GM23338 (cell line): ENCODE data around the gene SH3TC1. TPM values are rescaled to one million over a fixed set of nuclear protein-coding genes. Genes with fewer than 3 reads are reported as not detected.

Experiments
- ATAC-seq: fragments of 200-7000 bp; cut with Tn5 transposase; 3 replicates; pipeline ENCODE4 v1.9.1; 2020
- DNase-seq: peaks from one replicate; pipeline ENCODE4 v3.0.0-alpha.2; 2015; ENCODE audit warnings: low spot score
- H2AFZ ChIP-seq: fragments of 200-600 bp; sonication (generic); 2 replicates; pipeline ENCODE4 v1.8.0; 2016; ENCODE audit warnings: antibody characterized with exemption, mild to moderate bottlenecking, moderate library complexity
- H3F3A ChIP-seq: fragments of 200-600 bp; sonication (generic); replicated peaks from 2 replicates; pipeline ENCODE4 v1.8.0; 2017; ENCODE audit warnings: antibody characterized with exemption, mixed run types, low read depth
- H3K27ac ChIP-seq: fragments of 200-600 bp; sonication (generic); 2 replicates; pipeline ENCODE4 v1.6.1; 2016; ENCODE audit warnings: low read depth
- H3K27me3 ChIP-seq: fragments of 200-600 bp; sonication (generic); 2 replicates; pipeline ENCODE4 v1.8.0; 2016; ENCODE audit warnings: mild to moderate bottlenecking, mixed run types, moderate library complexity; ENCODE audit not compliant: insufficient read depth
- H3K36me3 ChIP-seq: fragments of 200-600 bp; sonication (generic); 2 replicates; pipeline ENCODE4 v1.8.0; 2016; ENCODE audit warnings: mild to moderate bottlenecking; ENCODE audit not compliant: insufficient read depth
- H3K4me1 ChIP-seq: fragments of 200-600 bp; sonication (generic); 2 replicates; pipeline ENCODE4 v1.8.0; 2016; ENCODE audit warnings: mild to moderate bottlenecking, moderate library complexity; ENCODE audit not compliant: insufficient read depth
- H3K4me2 ChIP-seq: fragments of 200-600 bp; sonication (generic); 2 replicates; pipeline ENCODE4 v1.7.1; 2017; ENCODE audit warnings: mixed run types
- H3K4me3 ChIP-seq: fragments of 200-600 bp; sonication (generic); 2 replicates; pipeline ENCODE4 v1.6.1; 2016; ENCODE audit warnings: mixed run types
- H3K79me2 ChIP-seq: fragments of 200-600 bp; sonication (generic); replicated peaks from 2 replicates; pipeline ENCODE4 v1.8.0; 2017; ENCODE audit warnings: mild to moderate bottlenecking; ENCODE audit not compliant: insufficient read depth
- H3K9me2 ChIP-seq: fragments of 200-600 bp; sonication (generic); 2 replicates; pipeline ENCODE4 v1.8.0; 2017; ENCODE audit not compliant: insufficient read depth
- H4K20me1 ChIP-seq: fragments of 200-600 bp; sonication (generic); replicated peaks from 2 replicates; pipeline ENCODE4 v1.8.0; 2017; ENCODE audit warnings: mild to moderate bottlenecking; ENCODE audit not compliant: insufficient read depth
- H3K27ac Mint-ChIP-seq: 2 replicates; pipeline ENCODE4 v1.8.0; 2020; ENCODE audit warnings: inconsistent platforms, mild to moderate bottlenecking, moderate library complexity, mixed read lengths
- H3K27me3 Mint-ChIP-seq: 3 replicates; pipeline ENCODE4 v1.8.0; 2022; ENCODE audit warnings: low read depth, mild to moderate bottlenecking, moderate library complexity, mixed read lengths, inconsistent platforms; ENCODE audit not compliant: insufficient read depth, poor library complexity
- H3K36me3 Mint-ChIP-seq: 3 replicates; pipeline ENCODE4 v1.8.0; 2021; ENCODE audit warnings: low read depth, mild to moderate bottlenecking, inconsistent platforms, moderate library complexity, mixed read lengths
- H3K4me1 Mint-ChIP-seq: 3 replicates; pipeline ENCODE4 v1.8.0; 2020; ENCODE audit warnings: mild to moderate bottlenecking, inconsistent platforms, mixed read lengths
- H3K4me3 Mint-ChIP-seq: 3 replicates; pipeline ENCODE4 v1.8.0; 2021; ENCODE audit warnings: moderate library complexity, mild to moderate bottlenecking, inconsistent platforms, mixed read lengths
- H3K9me3 Mint-ChIP-seq: 3 replicates; pipeline ENCODE4 v1.8.0; 2020; ENCODE audit warnings: moderate library complexity, mild to moderate bottlenecking, inconsistent platforms, mixed read lengths
- CREB1 ChIP-seq: fragments of 250-450 bp; sonication (Bioruptor Pico); IDR thresholded peaks from 2 replicates; pipeline ENCODE4 v1.5.0; 2020; ENCODE audit warnings: low read depth, mild to moderate bottlenecking, moderate library complexity
- CTCF ChIP-seq, 2 experiments: fragments of 200-600 bp in 1 of 2; sonication (generic) in 1 of 2; conservative IDR thresholded peaks; 2 replicates each; pipeline versions ENCODE4 v1.5.1 to v1.6.1; 2016 to 2017; ENCODE audit warnings: antibody characterized with exemption in 2 of 2, low read depth in 2 of 2, mild to moderate bottlenecking in 2 of 2, moderate library complexity in 1 of 2
- ETS1 ChIP-seq: IDR thresholded peaks from 2 replicates; pipeline ENCODE4 v1.6.1; 2016; ENCODE audit warnings: antibody characterized with exemption
- EZH2 ChIP-seq: fragments of 200-600 bp; sonication (generic); IDR thresholded peaks from one replicate; pipeline ENCODE4 v1.8.0; 2017; ENCODE audit warnings: antibody characterized with exemption, mild to moderate bottlenecking, low read depth; ENCODE audit not compliant: unreplicated experiment
- EZH2phosphoT487 ChIP-seq: fragments of 200-600 bp; sonication (generic); IDR thresholded peaks from one replicate; pipeline ENCODE4 v1.8.1; 2018; ENCODE audit warnings: antibody characterized with exemption; ENCODE audit not compliant: unreplicated experiment
- JUNB ChIP-seq: IDR thresholded peaks from one replicate; pipeline ENCODE4 v1.6.1; 2016; ENCODE audit warnings: antibody characterized with exemption; ENCODE audit not compliant: unreplicated experiment
- NANOG ChIP-seq: IDR thresholded peaks from 2 replicates; pipeline ENCODE4 v1.6.1; 2016; ENCODE audit warnings: antibody characterized with exemption, borderline replicate concordance
- POLR2AphosphoS5 ChIP-seq: IDR thresholded peaks from 2 replicates; pipeline ENCODE4 v1.6.1; 2016; ENCODE audit warnings: antibody characterized with exemption, low read depth
- REST ChIP-seq: IDR thresholded peaks from one replicate; pipeline ENCODE4 v1.6.1; 2018; ENCODE audit warnings: antibody characterized with exemption; ENCODE audit not compliant: unreplicated experiment
- STAT1 ChIP-seq: IDR thresholded peaks from one replicate; pipeline ENCODE4 v1.6.1; 2016; ENCODE audit warnings: antibody characterized with exemption; ENCODE audit not compliant: unreplicated experiment
- ZNF114 ChIP-seq: fragments of 250-450 bp; sonication (Bioruptor Pico); IDR thresholded peaks from 2 replicates; pipeline ENCODE4 v1.5.0; 2020; ENCODE audit warnings: mild to moderate bottlenecking, moderate library complexity
- polyA plus RNA-seq: library from polyadenylated mRNA; unstranded; fragments of >200 nt; fragmentation: Nextera tagmentation; extraction: Ambion mirVana; gene quantifications from 2 replicates; pipeline ENCODE4 v1.2.1, GENCODE V29; 2016
- total RNA-seq: library from RNA; depleted of rRNA; stranded (reverse); fragments of >200 nt; shearing (Covaris generic); gene quantifications from 2 replicates; pipeline ENCODE4 v1.2.3, GENCODE V29; 2014

SH3TC1 gene
- total and polyA plus RNA-seq, 2 experiments from 2014 or later = 0.07 TPM; not detected in 1

- no peak for DNase-seq
- no peak overlapping the region for H3K4me3 ChIP-seq
- Mint-ChIP-seq H3K4me3 (no peak overlapping the region), H3K9me3 (no peaks in the 10 kb centered on the region), H3K4me1 (peaks cover 15% of the 10 kb centered on the region), H3K27me3 (peaks cover 10% of the 10 kb centered on the region), H3K27ac (no peak overlapping the region), H3K36me3 (no peaks in the 10 kb centered on the region)
- no peaks in the 10 kb centered on the region for H3K27me3 ChIP-seq
- no peak overlapping the region for H2AFZ ChIP-seq
- no peak overlapping the region for H3K27ac ChIP-seq
- H3K4me2 ChIP-seq = no peak overlapping the region
- ATAC-seq = peak; percentile 9; the same call in 2 of the 3 replicates
- H3F3A ChIP-seq = no peaks in the 10 kb centered on the region
- no peaks in the 10 kb centered on the region for H3K36me3 ChIP-seq
- H3K4me1 ChIP-seq = no peaks in the 10 kb centered on the region
- TF ChIP-seq ZNF114 (CRISPR knock-in tag) (no peak), POLR2AphosphoS5 (no peak), REST (no peak), STAT1 (no peak), EZH2 (no peak), ETS1 (no peak), EZH2phosphoT487 (no peak), CTCF (conservative IDR thresholded peaks at IDR 0.05; ENCODE audit: low read depth in 2 of 2) (no peak), JUNB (no peak), NANOG (no peak), CREB1 (no peak)
- no peaks in the 10 kb centered on the region for H4K20me1 ChIP-seq
- no peaks in the 10 kb centered on the region for H3K9me2 ChIP-seq
- no peaks in the 10 kb centered on the region for H3K79me2 ChIP-seq
Measured at GRCh38 chr4:8209181-8209874, 10.2 kb downstream of the SH3TC1 start.
